Measurements from ENCODE around the gene SLC28A3. TPM values are rescaled to one million over a fixed set of nuclear protein-coding genes. Genes with fewer than 3 reads are reported as not detected.

SLC28A3 gene
- total RNA-seq, 1 experiment from 2014 or later = not detected

DNA sequence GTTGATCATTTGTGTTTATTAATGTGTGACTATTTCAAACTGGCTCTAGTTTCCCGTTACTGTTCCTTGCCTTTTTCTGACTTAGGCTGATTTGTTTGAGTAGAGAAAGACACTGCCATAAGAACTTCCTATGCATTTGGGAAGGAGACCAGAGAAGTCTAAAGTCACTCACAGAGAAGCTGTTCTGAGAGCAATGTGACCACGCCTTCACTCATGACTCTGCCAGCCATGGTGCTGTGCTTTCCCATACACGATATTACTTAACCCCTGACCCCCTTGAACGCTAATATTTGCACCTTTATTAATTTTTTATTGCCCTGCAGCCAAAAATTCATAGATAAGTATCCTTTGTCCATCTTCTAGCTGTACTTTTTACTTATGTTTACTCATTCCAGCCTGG, 20.9 kb downstream of the SLC28A3 start:
- no peak for DNase-seq (ENCODE audit: low read depth, low spot score)
- intact Hi-C loops (cut with micrococcal nuclease; ENCODE audit: unreplicated experiment) = loop anchor here (5.0 to 10.0 kb wide), 2 partner anchors 145 to 382 kb away; no protein-coding TSS in a partner anchor
- TF ChIP-seq POLR2AphosphoS5 (IDR thresholded peaks at IDR 0.05; ENCODE audit: low read depth, low read length) = no peak
- TF ChIP-seq, protein P1, sequence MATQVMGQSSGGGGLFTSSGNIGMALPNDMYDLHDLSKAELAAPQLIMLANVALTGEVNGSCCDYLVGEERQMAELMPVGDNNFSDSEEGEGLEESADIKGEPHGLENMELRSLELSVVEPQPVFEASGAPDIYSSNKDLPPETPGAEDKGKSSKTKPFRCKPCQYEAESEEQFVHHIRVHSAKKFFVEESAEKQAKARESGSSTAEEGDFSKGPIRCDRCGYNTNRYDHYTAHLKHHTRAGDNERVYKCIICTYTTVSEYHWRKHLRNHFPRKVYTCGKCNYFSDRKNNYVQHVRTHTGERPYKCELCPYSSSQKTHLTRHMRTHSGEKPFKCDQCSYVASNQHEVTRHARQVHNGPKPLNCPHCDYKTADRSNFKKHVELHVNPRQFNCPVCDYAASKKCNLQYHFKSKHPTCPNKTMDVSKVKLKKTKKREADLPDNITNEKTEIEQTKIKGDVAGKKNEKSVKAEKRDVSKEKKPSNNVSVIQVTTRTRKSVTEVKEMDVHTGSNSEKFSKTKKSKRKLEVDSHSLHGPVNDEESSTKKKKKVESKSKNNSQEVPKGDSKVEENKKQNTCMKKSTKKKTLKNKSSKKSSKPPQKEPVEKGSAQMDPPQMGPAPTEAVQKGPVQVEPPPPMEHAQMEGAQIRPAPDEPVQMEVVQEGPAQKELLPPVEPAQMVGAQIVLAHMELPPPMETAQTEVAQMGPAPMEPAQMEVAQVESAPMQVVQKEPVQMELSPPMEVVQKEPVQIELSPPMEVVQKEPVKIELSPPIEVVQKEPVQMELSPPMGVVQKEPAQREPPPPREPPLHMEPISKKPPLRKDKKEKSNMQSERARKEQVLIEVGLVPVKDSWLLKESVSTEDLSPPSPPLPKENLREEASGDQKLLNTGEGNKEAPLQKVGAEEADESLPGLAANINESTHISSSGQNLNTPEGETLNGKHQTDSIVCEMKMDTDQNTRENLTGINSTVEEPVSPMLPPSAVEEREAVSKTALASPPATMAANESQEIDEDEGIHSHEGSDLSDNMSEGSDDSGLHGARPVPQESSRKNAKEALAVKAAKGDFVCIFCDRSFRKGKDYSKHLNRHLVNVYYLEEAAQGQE (IDR thresholded peaks at IDR 0.05; ENCODE audit: insufficient read depth in 1 of 2, low read depth in 2 of 2, low read length in 1 of 2) = no peak
- TF ChIP-seq SIN3A (IDR thresholded peaks at IDR 0.05; ENCODE audit: borderline replicate concordance, insufficient read depth, low read depth, low read length) = no peak
- TF ChIP-seq CTCF (IDR thresholded peaks at IDR 0.05) = no peak
- TF ChIP-seq TCF7L2 (IDR thresholded peaks at IDR 0.05; ENCODE audit: low read depth, low read length) = no peak
- no peak for ATAC-seq
- no peaks in the 10 kb centered on the region for H3K9me3 ChIP-seq (ENCODE audit: control insufficient read depth, insufficient read depth, low read depth, low read length)
- H3K27me3 ChIP-seq (ENCODE audit: control insufficient read depth, insufficient read depth, low read length) = no peaks in the 10 kb centered on the region
- ChIA-PET POLR2A (no interaction called here), CTCF (interaction anchor here (0.6 kb wide), 1 partner anchor 143 kb away, joined by 4 read pairs; no protein-coding TSS in a partner anchor)
- no peak overlapping the region for H3K4me3 ChIP-seq (ENCODE audit: low read depth in 2 of 2, low read length in 2 of 2)
- H3K36me3 ChIP-seq (ENCODE audit: control insufficient read depth, insufficient read depth, low read length) = no peaks in the 10 kb centered on the region
- no peaks in the 10 kb centered on the region for H3K4me1 ChIP-seq (ENCODE audit: control insufficient read depth, insufficient read depth, low read length)
- no peak overlapping the region for H3K27ac ChIP-seq (ENCODE audit: low read length)
- in situ Hi-C loops (cut with HindIII; ENCODE audit: low pct_unique_long_range_greater_than_20kb, low sequenced_read_pairs) = no loop called here
- no TSS peak for BruUV-seq (replicated peaks)

DNA sequence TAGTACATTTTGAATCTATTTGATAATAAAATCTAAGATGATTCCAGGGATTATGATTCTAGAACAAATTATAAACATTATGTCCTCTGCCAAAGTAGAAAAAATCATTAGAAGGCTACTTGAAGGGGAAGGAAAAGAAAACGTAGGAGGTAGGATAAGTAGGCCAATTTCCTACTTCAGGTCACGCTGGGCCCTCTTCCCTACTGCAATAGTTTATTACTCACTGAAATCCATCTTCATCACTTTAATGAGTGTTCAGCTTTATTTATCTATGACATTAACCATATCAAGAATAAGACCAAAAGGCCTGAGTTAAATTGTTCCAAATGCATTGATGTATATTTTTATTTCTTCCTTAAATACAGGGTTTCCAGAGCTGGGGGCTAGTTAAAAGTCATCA, 21.6 kb downstream of the SLC28A3 start:
- H3K4me1 ChIP-seq (ENCODE audit: control insufficient read depth, insufficient read depth, low read length) = no peaks in the 10 kb centered on the region
- H3K27me3 ChIP-seq (ENCODE audit: control insufficient read depth, insufficient read depth, low read length) = no peaks in the 10 kb centered on the region
- POLR2A ChIA-PET = no interaction called here
- no peak overlapping the region for H3K27ac ChIP-seq (ENCODE audit: low read length)
- TF ChIP-seq POLR2AphosphoS5 (IDR thresholded peaks at IDR 0.05; ENCODE audit: low read depth, low read length) (no peak), SIN3A (IDR thresholded peaks at IDR 0.05; ENCODE audit: borderline replicate concordance, insufficient read depth, low read depth, low read length) (no peak), TCF7L2 (IDR thresholded peaks at IDR 0.05; ENCODE audit: low read depth, low read length) (no peak), CTCF (IDR thresholded peaks at IDR 0.05) (no peak)
- TF ChIP-seq, protein P1 (IDR thresholded peaks at IDR 0.05; ENCODE audit: insufficient read depth in 1 of 2, low read depth in 2 of 2, low read length in 1 of 2) = no peak
- ATAC-seq (no peak), DNase-seq (ENCODE audit: low read depth, low spot score) (no peak)
- intact Hi-C loops (cut with micrococcal nuclease; ENCODE audit: unreplicated experiment) (loop anchor here (5.0 to 10.0 kb wide), 2 partner anchors 144 to 382 kb away; no protein-coding TSS in a partner anchor), in situ Hi-C loops (cut with HindIII; ENCODE audit: low pct_unique_long_range_greater_than_20kb, low sequenced_read_pairs) (no loop called here)
- H3K9me3 ChIP-seq (ENCODE audit: control insufficient read depth, insufficient read depth, low read depth, low read length) = no peaks in the 10 kb centered on the region
- H3K4me3 ChIP-seq (ENCODE audit: low read depth in 2 of 2, low read length in 2 of 2) = no peak overlapping the region
- CTCF ChIA-PET = no interaction called here
- no peaks in the 10 kb centered on the region for H3K36me3 ChIP-seq (ENCODE audit: control insufficient read depth, insufficient read depth, low read length)
- BruUV-seq (replicated peaks) = no TSS peak
